H9 (cell line): Measurements from ENCODE around the gene MSI2. TPM values are rescaled to one million over a fixed set of nuclear protein-coding genes. Genes with fewer than 3 reads are reported as not detected.

Experiments
- DNase-seq: peaks from one replicate; pipeline ENCODE4 v3.0.0-alpha.2; 2017
- H2AFZ ChIP-seq: one replicate; pipeline ENCODE4 v1.6.1; 2013; ENCODE audit warnings: mild to moderate bottlenecking, low read length, control low read depth, moderate library complexity
- H2AK5ac ChIP-seq: 2 replicates; pipeline ENCODE4 v1.6.1; 2013; ENCODE audit warnings: low read length, control low read depth, mixed read lengths; ENCODE audit not compliant: insufficient read length
- H2BK120ac ChIP-seq: one replicate; pipeline ENCODE4 v1.6.1; 2013; ENCODE audit warnings: low read depth, mild to moderate bottlenecking, low read length, control low read depth, inconsistent platforms; ENCODE audit not compliant: poor library complexity, severe bottlenecking
- H2BK12ac ChIP-seq: 2 replicates; pipeline ENCODE4 v1.6.1; 2013; ENCODE audit warnings: low read length, control low read depth, mixed read lengths, low read depth; ENCODE audit not compliant: insufficient read length
- H2BK15ac ChIP-seq: 2 replicates; pipeline ENCODE4 v1.6.1; 2013; ENCODE audit warnings: low read depth, low read length, control low read depth
- H2BK20ac ChIP-seq: one replicate; pipeline ENCODE4 v1.6.1; 2013; ENCODE audit warnings: low read depth, mild to moderate bottlenecking, low read length, control low read depth, inconsistent platforms; ENCODE audit not compliant: poor library complexity, severe bottlenecking
- H2BK5ac ChIP-seq: 2 replicates; pipeline ENCODE4 v1.6.1; 2013; ENCODE audit warnings: low read length, control low read depth, mixed read lengths; ENCODE audit not compliant: insufficient read length
- H3K14ac ChIP-seq: 2 replicates; pipeline ENCODE4 v1.6.1; 2013; ENCODE audit warnings: low read length, control low read depth; ENCODE audit not compliant: insufficient read depth
- H3K18ac ChIP-seq: 2 replicates; pipeline ENCODE4 v1.6.1; 2013; ENCODE audit warnings: low read depth, mild to moderate bottlenecking, mixed read lengths, low read length, control low read depth; ENCODE audit not compliant: insufficient read length
- H3K23ac ChIP-seq: 2 replicates; pipeline ENCODE4 v1.6.1; 2013; ENCODE audit warnings: low read length, control low read depth, mixed read lengths, low read depth; ENCODE audit not compliant: insufficient read length
- H3K23me2 ChIP-seq: 2 replicates; pipeline ENCODE4 v1.6.1; 2013; ENCODE audit warnings: low read depth, mild to moderate bottlenecking, mixed read lengths, low read length, control low read depth; ENCODE audit not compliant: insufficient read length, poor library complexity, severe bottlenecking
- H3K27ac ChIP-seq: 2 replicates; pipeline ENCODE4 v1.5.1; 2013; ENCODE audit warnings: low read length, control low read depth, mixed read lengths, low read depth; ENCODE audit not compliant: insufficient read length
- H3K27me3 ChIP-seq: 2 replicates; pipeline ENCODE4 v1.6.1; 2013; ENCODE audit warnings: low read length, control low read depth, inconsistent platforms; ENCODE audit not compliant: insufficient read depth
- H3K4ac ChIP-seq: 2 replicates; pipeline ENCODE4 v1.6.1; 2013; ENCODE audit warnings: low read depth, mild to moderate bottlenecking, control low read depth, inconsistent platforms, low read length, moderate library complexity
- H3K4me1 ChIP-seq: 2 replicates; pipeline ENCODE4 v1.6.1; 2013; ENCODE audit warnings: low read length, control low read depth, inconsistent platforms; ENCODE audit not compliant: insufficient read depth
- H3K4me2 ChIP-seq: 2 replicates; pipeline ENCODE4 v1.6.1; 2013; ENCODE audit warnings: low read length, control low read depth, mixed read lengths; ENCODE audit not compliant: insufficient read length, insufficient read depth
- H3K56ac ChIP-seq: 2 replicates; pipeline ENCODE4 v1.6.1; 2013; ENCODE audit warnings: low read depth, mild to moderate bottlenecking, mixed read lengths, low read length, control low read depth; ENCODE audit not compliant: insufficient read length
- H3K79me1 ChIP-seq: 2 replicates; pipeline ENCODE4 v1.6.1; 2013; ENCODE audit warnings: low read depth, mild to moderate bottlenecking, moderate library complexity, low read length, control low read depth, inconsistent platforms; ENCODE audit not compliant: insufficient read depth, poor library complexity, severe bottlenecking
- H3K79me2 ChIP-seq: 2 replicates; pipeline ENCODE4 v1.6.1; 2013; ENCODE audit warnings: low read length, control low read depth, inconsistent platforms; ENCODE audit not compliant: insufficient read depth
- H3K9ac ChIP-seq: 2 replicates; pipeline ENCODE4 v1.6.1; 2013; ENCODE audit warnings: low read length, control low read depth, mixed read lengths; ENCODE audit not compliant: insufficient read length; ENCODE audit errors: extremely low read depth
- H3K9me3 ChIP-seq: one replicate; pipeline ENCODE4 v1.6.1; 2013; ENCODE audit warnings: low read depth, low read length, inconsistent platforms; ENCODE audit not compliant: control insufficient read depth
- H3T11ph ChIP-seq: one replicate; pipeline ENCODE4 v1.6.1; 2013; ENCODE audit warnings: mild to moderate bottlenecking, low read length, control low read depth, inconsistent platforms
- H4K20me1 ChIP-seq: one replicate; pipeline ENCODE4 v1.6.1; 2013; ENCODE audit not compliant: control insufficient read depth, insufficient read length, insufficient read depth
- H4K5ac ChIP-seq: 2 replicates; pipeline ENCODE4 v1.6.1; 2013; ENCODE audit warnings: low read depth, mild to moderate bottlenecking, mixed read lengths, low read length, control low read depth; ENCODE audit not compliant: insufficient read length
- H4K8ac ChIP-seq: replicated peaks from 2 replicates; pipeline ENCODE4 v1.6.1; 2013; ENCODE audit warnings: low read length, control low read depth, mixed read lengths, low read depth; ENCODE audit not compliant: insufficient read length
- H4K91ac ChIP-seq: 2 replicates; pipeline ENCODE4 v1.6.1; 2013; ENCODE audit warnings: low read depth, mild to moderate bottlenecking, moderate library complexity, mixed read lengths, low read length, control low read depth; ENCODE audit not compliant: insufficient read length
- H3K27ac Mint-ChIP-seq, 3 experiments: 2 replicates in 2 of 3; 3 replicates in 1 of 3; pipeline ENCODE4 v1.8.0; 2020 to 2021; ENCODE audit warnings: mixed read lengths in 3 of 3, mild to moderate bottlenecking in 1 of 3, moderate library complexity in 1 of 3
- H3K27me3 Mint-ChIP-seq: 2 replicates; pipeline ENCODE4 v1.8.0; 2021; ENCODE audit warnings: low read depth, mild to moderate bottlenecking, moderate library complexity, mixed read lengths
- H3K36me3 Mint-ChIP-seq, 3 experiments: 2 replicates in 2 of 3; 3 replicates in 1 of 3; pipeline ENCODE4 v1.8.0; 2020 to 2021; ENCODE audit warnings: low read depth in 3 of 3, mixed read lengths in 3 of 3; ENCODE audit not compliant: insufficient read depth in 1 of 3
- H3K4me1 Mint-ChIP-seq, 2 experiments: 2 replicates each; pipeline ENCODE4 v1.8.0; 2020; ENCODE audit warnings: mixed read lengths in 2 of 2
- H3K4me3 Mint-ChIP-seq, 2 experiments: 2 replicates in 1 of 2; 3 replicates in 1 of 2; pipeline ENCODE4 v1.8.0; 2020 to 2021; ENCODE audit warnings: mild to moderate bottlenecking in 2 of 2, mixed read lengths in 2 of 2, moderate library complexity in 1 of 2
- H3K9me3 Mint-ChIP-seq, 2 experiments: 2 replicates in 1 of 2; 3 replicates in 1 of 2; pipeline ENCODE4 v1.8.0; 2020; ENCODE audit warnings: mild to moderate bottlenecking in 2 of 2, mixed read lengths in 2 of 2, moderate library complexity in 1 of 2
- WGBS: extraction: QIAGEN DNeasy Blood & Tissue Kit; methylation state at CpG from one replicate; pipeline ENCODE4 v1.1.7; 2013; ENCODE audit warnings: missing lambda C conversion rate, low lambda C conversion rate, mixed read lengths; ENCODE audit not compliant: insufficient read length; ENCODE audit errors: extremely low coverage; 5-methylcytosine and 5-hydroxymethylcytosine counted together
- total RNA-seq: library from RNA; stranded (reverse); gene quantifications from 2 replicates; pipeline ENCODE4 v1.2.1, GENCODE V29; 2021
- TF ChIP-seq, protein P1 (sequence below): fragments of 200-600 bp; sonication (generic); conservative IDR thresholded peaks from 3 replicates; pipeline ENCODE4 v1.8.0; 2021; ENCODE audit warnings: antibody characterized with exemption, mild to moderate bottlenecking

Gene MSI2
- total RNA-seq, 1 experiment from 2014 or later, result 98.5 TPM

DNA sequence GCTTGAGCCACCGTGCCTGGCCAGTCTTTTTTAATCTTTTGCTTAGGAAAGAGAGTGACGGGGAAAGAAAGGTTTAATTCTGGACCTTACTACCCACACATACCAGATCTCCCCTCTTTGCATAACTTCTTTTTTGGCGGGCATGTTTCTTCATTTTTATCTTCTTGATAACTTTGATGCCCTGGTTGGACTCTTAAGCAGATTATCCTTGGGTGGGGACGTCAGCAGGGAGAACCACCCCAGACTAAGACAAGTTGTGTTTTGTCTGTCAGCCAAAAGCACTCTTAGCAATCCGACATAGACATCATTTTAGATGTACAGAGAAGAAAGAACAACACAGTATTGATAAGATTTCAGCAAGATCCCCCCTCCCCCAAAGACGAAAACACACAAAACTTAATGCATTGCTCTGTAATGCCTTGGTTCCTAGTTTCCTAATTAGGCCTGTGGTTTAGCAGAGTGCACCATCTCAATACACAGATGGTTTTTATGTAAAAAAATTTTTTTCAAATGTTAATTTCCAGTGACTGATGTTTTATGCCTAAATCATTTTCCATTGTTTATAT, 99.9 kb downstream of the MSI2 start:
- H2BK120ac ChIP-seq, result no peak overlapping the region
- no peak overlapping the region for H2AFZ ChIP-seq
- Mint-ChIP-seq H3K36me3 (peaks cover 0 to 4% (median 2%) of the 10 kb centered on the region in 3 experiments; a peak in 3 of 7 replicates), H3K27me3 (no peaks in the 10 kb centered on the region; the same call in none of the 2 replicates), H3K4me1 (peaks cover 34 to 52% of the 10 kb centered on the region in 2 experiments), H3K4me3 (no peak overlapping the region), H3K9me3 (no peaks in the 10 kb centered on the region), H3K27ac (peak overlapping the region in 1 of 3 experiments; percentile 90; a peak in 2 of 7 replicates)
- no peak overlapping the region for H3K56ac ChIP-seq
- H4K20me1 ChIP-seq, result no peaks in the 10 kb centered on the region
- no peak overlapping the region for H2BK5ac ChIP-seq
- H3K23ac ChIP-seq, result no peak overlapping the region
- DNase-seq, result no peak
- H3K27ac ChIP-seq, result no peak overlapping the region
- TF ChIP-seq, protein P1, sequence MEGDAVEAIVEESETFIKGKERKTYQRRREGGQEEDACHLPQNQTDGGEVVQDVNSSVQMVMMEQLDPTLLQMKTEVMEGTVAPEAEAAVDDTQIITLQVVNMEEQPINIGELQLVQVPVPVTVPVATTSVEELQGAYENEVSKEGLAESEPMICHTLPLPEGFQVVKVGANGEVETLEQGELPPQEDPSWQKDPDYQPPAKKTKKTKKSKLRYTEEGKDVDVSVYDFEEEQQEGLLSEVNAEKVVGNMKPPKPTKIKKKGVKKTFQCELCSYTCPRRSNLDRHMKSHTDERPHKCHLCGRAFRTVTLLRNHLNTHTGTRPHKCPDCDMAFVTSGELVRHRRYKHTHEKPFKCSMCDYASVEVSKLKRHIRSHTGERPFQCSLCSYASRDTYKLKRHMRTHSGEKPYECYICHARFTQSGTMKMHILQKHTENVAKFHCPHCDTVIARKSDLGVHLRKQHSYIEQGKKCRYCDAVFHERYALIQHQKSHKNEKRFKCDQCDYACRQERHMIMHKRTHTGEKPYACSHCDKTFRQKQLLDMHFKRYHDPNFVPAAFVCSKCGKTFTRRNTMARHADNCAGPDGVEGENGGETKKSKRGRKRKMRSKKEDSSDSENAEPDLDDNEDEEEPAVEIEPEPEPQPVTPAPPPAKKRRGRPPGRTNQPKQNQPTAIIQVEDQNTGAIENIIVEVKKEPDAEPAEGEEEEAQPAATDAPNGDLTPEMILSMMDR, result no peak
- no peak overlapping the region for H3K4ac ChIP-seq
- H3K9me3 ChIP-seq, result no peaks in the 10 kb centered on the region
- H3K18ac ChIP-seq, result no peak overlapping the region
- no peak overlapping the region for H3T11ph ChIP-seq
- H2BK15ac ChIP-seq, result no peak overlapping the region
- H2AK5ac ChIP-seq, result no peak overlapping the region
- no peak overlapping the region for H2BK20ac ChIP-seq
- H3K79me2 ChIP-seq, result no peaks in the 10 kb centered on the region
- no peak overlapping the region for H3K9ac ChIP-seq
- H3K14ac ChIP-seq, result no peak overlapping the region
- no peak overlapping the region for H3K4me2 ChIP-seq
- H4K5ac ChIP-seq, result no peak overlapping the region
- H3K4me1 ChIP-seq, result no peaks in the 10 kb centered on the region; the same call in 1 of the 2 replicates
- H4K8ac ChIP-seq, result no peak overlapping the region
- H3K79me1 ChIP-seq, result no peaks in the 10 kb centered on the region
- H2BK12ac ChIP-seq, result no peak overlapping the region
- H4K91ac ChIP-seq, result no peak overlapping the region
- no peaks in the 10 kb centered on the region for H3K23me2 ChIP-seq
- no peaks in the 10 kb centered on the region for H3K27me3 ChIP-seq
- whole genome bisulfite sequencing, result no CpG with 5 or more reads among the region's 6 CpGs
